HG03521 (cell line): ENCODE data around the gene CACNB2.

ENCODE experiments used
- ATAC-seq: cut with Tn5 transposase; IDR thresholded peaks from one replicate; pipeline ENCODE4 v1.9.1; 2021; ENCODE audit warnings: mild to moderate bottlenecking, moderate library complexity; ENCODE audit not compliant: unreplicated experiment

CACNB2 gene

DNA sequence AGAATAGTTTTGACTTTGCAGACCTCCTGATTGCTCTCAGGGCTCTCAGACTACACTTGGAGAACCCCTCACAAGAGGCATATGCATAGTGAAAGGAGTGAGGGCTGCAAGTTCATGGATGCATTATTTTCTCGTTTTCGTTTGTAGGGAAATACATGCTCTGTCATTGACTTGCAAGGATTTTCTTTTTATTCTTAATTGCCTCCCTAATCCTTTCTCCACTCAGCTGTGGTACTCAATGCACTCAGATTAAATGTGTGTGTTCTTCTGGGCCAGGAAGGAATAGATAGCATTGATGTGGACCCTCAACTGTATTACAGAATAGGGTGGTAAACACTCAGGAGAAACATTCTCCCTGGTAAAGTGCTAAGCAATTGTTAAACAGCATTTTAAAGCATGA lies 188.7 kb downstream of the CACNB2 start:
- no peak for ATAC-seq

DNA sequence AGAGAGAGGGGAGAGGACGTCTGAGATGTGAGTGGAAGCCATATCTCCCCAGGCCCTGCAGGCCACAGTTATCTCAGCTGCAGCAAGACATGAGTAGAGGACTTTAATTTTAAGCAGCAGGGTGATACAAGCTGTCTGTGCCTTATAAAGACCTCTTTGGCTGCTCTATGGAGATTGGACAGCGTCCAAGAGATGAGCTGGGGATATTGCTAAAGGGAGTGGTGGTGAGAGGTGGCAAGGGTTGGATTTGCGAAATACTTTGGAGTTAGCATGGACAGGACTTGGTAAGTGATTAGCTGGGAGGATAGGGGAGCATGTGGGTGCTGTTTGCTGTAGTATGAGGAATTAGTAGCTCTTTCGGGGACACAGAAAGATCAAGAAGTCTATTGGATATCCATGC lies 191.8 kb downstream of the CACNB2 start:
- ATAC-seq = no peak

DNA sequence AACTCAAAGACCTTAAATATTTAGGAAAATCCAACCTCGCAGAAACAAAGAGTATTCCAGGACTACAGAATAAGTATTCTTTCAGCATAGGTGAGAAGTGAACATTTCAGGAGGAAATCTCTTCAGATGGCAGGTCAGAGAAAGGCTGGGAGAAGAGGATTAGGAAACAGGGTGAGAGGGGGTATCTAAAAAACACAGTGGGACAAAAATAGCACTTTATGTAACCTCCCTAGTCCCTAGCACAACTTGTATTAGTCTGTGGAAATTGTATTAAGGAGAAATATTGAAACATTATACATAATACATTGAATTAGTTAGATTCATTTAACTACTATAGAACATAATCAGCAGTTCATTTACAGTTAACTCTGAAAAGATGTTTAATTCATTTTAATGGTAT lies 192.3 kb downstream of the CACNB2 start:
- ATAC-seq = no peak

DNA sequence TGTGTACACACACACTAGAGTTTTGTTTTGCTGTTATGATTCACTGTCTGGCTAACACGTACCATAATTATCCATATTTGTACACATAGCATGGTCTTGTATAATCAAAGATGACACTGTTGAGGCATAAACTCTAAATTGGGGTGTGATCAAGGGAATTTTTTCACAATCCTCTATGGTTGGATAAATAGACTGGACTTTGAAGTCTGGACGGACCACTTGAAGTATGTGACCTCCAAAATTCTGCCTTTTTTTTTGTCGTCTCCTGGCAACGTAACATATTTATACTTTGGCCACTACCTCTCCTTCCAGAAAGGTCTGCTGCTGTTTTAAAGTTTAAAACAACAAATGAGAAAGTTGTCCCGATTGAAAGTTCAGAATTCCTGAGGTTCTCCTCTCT lies 193.4 kb downstream of the CACNB2 start:
- no peak for ATAC-seq

DNA sequence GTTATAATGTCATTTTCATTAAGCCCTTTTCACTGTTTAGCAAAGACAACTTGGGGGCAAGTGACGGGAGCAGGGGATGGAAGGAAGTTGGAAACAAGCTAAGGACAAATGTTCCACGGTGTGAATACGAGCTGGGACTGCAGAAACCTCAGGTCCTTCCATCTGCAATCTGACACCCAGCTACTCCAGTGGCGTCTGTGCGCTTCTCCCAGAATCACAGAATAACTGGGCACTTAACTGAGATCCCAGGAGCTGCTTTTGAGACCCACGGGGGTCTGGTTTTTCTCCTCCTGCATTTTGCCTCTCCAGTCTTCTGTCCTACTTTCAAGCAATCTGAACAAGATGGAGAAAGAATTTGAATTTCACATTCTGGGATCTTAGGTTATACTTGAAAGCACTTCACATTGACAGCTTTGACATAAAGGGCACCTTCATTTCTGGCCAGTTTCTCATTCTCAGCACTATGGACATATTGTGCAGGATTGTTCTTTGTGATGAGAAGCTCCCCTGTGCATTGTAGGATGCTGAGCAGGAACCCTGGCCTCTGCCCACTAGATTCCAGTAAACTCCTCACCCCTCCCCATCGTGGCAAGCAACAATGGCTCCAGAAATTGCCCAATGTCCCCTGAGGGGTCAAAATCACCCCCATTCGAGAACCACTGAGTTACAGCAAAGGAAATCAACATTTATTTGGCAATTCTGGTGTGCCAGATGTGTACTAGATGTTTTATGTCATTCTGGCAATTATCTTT lies 194.1 kb downstream of the CACNB2 start:
- ATAC-seq = no peak

DNA sequence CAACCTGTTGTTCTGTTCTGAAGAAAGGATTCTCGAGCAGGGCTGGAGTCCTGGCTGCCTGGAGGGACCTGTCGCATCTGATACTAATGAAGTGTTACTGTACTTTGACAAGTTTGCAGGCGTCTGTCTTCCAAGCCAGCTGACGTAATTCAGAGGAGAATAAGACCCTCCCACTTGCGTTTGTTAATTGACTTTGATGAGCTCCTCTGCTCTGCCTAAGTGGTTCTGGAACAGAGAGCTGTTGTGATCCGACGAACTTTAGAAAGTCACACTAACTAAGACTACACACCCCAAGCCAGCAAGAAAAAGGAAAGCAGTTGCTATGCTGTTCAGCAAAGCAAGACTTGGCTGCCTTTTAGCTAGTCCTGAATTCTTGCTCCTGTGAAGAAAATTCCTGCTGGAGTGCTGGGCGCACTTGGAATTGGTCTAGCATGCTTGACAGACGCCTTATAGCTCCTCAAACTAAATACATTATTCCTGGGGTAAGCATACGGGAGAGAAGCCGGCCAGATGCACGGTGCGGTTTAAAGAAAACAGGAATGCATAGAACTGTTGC lies 200.3 kb downstream of the CACNB2 start:
- ATAC-seq = no peak

DNA sequence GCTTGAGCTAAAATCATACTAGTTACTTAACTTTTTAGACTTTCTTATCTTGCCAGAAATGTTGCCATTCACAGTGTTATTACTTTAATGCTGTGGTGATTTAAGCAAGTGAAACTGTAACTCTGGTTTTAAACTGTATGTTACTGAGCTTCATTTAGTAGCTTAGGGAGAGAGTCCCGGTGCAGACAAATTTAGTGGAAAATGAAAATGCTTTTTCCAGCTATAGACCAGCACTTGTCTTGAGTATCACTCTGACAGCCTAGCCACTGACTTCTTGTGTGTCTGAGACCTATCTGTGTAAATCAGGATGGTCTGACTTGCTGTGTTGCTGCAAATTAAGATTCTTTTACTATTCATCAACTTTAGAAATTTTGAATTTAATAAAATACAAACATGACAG lies 200.8 kb downstream of the CACNB2 start:
- ATAC-seq = no peak

DNA sequence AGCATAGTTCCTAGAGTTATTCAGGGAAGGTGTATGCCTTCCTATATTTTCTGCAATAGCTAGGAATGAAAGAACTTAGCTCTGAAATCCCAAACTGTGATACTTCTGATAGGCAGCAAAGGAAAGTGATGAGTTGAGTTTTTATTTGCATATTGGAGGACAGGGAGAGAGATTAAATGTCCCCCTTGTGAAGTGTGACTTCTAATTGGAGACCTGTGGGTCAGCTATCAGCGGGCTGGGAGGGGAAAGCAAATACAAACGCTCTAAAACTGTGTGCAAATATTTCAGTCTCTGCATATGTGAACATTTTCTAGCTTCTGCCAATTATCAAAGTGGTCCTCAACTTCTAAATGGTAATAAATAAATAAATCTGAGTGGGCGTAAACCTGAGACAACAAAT lies 203.3 kb downstream of the CACNB2 start:
- ATAC-seq = no peak

DNA sequence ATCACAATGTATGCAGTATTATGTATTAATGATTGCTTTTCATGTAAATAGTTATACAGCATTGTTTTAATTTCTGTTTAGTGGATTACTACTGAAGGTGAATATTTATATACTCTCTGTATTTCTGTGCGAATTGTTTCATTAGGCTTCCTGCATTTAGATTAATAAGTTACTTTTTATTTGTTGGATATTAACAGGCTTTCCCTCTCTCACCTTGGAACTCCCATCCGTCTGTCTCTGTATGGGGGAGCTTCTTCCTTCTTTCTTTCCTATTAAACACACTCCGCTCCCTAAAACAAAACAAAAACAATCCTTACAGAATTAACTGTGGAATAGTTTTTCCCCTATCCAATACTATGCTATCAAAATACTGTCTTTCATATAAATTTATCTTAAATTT lies 205.1 kb downstream of the CACNB2 start:
- no peak for ATAC-seq

DNA sequence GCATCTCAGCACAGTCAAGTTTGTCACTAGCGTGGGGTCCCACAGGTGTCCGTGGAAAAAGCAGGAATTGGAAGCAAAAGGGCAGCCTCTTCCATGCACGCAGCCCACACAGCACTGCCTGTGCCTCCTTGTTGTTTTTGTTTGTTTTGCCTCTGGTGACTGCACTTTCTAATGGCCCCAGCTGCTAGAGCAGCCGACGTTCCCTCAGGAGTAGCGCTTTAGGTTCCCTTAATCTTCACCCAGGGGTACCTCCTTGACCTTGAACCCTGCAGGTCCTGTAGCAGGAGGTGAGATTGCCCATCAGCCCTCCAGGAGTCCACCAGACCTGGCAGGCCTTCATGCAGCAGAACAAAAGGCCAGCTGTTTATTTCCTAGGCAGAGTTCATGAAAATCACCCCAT lies 210.1 kb downstream of the CACNB2 start:
- ATAC-seq = no peak

DNA sequence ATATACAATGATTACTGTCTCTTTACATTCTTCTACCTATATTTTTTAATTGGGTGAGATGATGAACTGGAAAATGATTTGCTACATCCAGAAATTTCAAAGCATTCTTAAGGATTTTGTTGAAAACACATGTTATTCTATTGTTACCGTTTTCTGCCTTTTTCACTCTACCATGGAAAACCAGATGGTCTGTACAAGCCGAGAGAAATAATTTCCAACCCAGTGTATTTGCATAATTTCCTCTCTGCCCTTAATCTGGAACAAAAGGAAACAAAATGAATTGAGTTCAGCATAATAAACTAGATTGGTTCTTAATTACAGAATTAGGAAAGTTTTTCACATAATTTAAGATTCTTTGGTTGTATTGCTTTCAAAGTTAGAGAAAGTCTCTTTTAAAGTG lies 211.2 kb downstream of the CACNB2 start:
- ATAC-seq = no peak

DNA sequence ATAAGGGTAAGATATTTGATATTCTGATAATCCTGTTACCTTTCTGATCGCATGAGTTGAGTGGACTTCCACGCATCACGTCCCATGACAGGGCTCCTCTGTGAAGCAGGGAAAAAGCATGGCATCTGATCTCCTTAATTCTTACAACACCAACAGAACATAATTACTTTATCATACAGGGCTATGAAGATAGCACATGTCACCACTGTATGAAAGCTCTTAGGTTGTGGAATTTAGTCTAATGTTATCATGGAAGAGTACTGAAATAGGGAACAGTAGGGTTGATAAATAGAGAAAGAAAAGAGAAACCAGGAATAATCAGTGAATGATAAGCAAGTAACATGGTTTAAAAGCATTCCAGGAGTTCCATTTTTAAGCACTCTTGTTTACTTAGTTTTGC lies 212.0 kb downstream of the CACNB2 start:
- ATAC-seq = no peak

DNA sequence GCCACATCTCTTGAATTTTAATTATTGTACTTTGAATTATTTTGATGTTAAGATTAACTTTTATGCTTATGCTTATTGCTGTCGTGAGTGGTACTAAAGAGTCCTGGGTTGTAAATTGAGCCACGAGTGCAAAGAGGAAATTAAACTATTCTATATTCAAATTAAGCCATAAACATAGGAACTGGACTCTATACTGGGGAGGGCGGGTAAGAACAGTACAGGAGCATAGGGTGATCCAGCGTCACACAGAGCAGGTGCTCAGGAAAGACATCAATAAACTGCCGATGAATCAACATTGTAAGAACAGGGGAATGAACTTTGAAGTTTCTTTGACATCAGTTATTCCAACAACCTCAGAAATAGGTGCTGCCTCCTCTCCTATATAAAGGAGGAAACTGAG lies 219.6 kb downstream of the CACNB2 start:
- ATAC-seq = no peak

DNA sequence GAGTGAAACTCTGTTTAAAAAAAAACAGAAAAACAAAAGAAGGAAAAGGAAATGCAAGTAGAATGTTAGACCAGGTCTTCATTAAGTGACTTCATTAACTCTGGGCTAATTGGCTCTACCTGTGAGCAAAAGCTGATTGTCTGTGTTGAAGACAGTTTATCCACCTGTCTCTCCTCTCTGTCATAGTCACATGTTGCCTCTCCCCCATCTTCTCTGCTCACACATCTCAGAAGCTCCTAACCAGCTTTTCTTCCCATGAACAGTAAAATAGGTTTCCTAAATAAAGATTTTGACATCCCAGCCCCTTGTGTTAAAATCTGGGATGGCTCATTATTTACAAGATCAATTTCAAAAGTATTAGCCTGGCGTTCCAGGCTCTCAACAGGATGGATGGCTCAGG lies 222.7 kb downstream of the CACNB2 start:
- ATAC-seq = no peak

DNA sequence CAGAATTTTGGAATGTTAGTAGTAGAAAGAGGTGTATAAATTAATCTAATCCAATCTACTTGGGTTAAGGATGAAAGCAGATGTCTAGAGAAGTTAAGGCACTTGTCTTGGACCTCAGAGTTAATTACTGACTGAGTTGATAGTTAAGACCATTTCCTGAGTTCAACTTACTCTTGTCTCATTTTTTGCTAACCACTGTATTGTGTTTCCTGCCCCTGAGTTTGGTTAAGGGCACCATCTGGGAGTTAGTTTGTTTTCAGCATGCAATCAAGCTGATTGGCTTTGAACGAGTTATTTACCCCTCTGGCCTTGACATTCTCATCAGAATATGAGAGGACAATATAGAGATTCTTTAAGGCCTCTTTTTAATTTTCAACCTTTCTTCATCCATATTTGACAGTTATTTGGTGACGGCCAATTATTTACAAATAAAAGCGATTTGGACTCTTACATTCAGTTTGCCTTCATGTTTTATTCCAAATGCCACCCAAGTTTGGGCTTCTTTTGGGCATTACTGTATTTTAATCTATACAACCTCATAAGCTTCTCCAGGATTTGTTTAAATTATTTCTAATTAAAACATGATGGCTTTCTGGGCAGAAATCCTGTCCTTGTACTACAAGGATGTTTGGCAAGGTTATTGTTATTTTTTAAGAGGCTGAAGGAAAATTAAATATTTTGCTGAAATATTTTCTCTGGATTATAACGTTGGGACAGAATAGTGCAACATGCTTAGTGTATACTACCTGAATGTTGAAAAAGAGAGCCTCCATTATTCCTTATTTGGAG lies 225.0 kb downstream of the CACNB2 start:
- ATAC-seq = no peak

DNA sequence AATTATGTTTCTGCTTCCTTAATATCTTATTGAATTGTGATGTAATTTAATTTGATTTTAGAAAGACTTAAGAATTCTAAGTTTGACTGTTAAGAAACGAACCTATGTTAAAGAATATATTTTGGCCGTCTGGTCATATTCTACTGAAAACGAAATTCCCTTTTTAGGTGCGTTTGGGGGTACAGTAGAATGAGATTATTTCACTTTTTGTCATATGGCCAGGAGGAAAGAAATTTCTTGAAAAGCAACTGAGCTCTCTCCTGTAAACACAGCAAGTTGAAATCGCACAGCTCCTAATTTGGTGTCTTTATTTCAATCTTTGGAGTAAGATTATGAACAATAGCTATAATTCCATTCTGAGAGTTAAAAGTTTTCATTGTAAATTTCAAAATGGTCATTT lies 227.6 kb downstream of the CACNB2 start:
- no peak for ATAC-seq

DNA sequence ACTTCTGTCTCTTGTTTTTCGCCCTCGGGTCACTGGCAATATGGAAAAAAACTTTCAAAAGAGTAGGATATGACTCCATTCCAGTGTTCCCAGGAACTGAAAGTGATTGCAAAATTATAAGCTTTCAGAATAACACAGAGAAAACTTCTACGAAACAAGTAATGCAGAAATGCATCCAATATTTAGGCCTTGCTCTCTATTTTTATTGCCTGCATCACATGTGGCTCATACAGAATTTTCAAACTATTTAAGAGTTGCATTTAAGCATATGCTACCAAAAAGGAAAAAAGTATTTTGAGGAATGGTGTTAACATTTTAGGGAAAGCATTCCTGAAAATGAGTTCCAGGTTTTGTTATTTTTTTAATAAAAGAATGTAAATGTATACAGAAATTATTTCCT lies 228.0 kb downstream of the CACNB2 start:
- ATAC-seq = no peak

DNA sequence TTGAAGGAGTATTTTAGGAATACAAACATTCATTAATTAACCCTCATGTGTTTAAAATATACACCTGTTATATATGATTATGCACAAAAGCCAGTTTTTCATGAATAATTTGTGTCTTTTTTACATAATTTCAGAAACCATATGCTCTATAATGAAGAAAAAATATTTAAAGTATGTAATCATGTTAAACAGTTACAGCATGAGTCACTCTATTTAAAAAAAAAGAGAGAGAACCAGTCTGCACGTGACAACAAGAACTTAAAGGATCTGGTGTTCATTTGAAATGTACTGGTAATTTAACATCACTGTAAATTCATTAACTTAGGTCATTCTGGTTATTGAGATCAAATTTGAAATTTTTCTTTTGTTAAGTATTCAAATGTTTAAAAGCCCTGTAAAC lies 228.5 kb downstream of the CACNB2 start:
- ATAC-seq = no peak

DNA sequence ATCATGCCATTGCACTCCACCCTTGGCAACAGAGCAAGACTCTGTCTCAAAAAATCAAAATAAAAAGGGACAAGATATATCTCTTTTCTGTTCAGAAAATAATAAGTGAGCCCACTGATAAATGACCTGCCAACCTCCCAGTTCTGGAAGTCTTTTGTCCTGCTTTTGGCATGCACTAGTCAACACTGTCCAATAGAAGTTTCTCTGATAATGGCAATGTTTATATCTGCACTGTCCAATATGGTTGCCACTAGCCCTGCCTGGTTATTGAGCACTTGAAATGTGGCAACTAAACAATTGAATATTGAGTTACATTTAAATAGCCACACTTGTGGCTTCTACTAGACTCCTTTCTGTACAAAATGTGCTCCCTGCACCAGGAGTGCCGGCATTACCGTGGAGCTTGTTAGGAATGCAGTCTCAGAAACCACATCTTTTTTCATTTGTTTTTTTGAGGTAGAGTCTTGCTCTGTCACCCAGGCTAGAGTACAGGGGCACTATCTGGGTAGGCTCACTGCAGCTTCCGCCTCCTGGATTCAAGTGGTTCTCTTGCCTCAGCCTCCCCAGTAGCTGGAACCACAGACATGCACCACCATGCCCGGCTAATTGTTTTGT lies 229.7 kb downstream of the CACNB2 start:
- ATAC-seq = no peak

DNA sequence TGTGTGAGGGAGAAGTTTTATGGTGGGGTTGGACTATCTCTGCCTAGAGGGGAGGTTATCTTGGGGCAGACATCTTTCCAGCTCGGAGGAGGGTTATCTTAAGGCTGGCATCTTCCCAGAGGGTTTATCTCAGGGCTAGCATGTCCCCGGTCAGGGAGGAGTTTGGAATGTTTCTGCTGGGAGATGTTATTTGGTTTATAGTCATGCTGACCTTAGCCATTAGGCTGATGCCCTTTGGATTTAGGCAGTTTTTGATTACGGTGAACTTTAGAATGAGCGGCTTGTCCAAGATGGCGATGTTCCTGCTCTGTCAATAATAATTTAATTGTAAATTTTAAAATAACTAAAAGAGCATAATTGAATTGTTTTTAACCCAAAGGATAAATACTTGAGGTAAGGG lies 236.4 kb downstream of the CACNB2 start:
- no peak for ATAC-seq

DNA sequence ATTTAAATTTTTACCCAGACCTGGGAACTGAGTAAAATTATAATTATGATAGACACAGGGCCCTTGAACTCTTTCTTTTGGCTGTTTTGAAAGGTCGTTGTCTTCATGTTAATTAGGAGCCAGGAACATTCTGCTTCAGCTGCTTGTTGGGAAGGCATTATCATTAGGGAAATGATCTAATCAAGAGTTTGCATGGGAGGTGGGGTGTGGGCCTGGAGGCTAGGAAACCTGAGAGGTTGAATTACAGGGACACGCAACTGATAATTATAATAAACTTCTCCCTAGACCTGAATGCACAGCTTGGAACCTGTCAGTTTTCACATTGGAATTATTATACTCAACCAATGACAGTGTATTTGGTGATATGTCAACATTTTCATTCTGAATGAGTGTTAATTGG lies 237.7 kb downstream of the CACNB2 start:
- ATAC-seq = no peak

DNA sequence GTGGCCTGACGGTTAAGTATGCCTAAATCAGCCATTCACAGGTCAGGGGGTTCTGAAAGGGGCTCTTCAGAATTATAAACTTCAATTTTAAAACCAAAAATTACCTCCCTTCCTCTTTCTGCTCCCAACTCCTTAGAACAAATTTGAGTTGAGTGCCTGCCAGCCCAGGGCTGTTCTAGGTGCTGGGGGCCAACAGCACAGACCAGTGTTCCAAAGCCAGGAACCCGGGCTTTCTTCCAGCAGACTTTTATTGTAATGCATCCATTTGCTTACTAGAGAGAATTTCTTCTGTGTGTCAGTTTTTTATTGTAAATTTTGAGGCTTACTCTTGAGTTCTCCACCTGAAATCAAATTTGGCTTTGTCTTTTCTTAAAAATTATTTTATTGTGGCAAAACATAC lies 238.5 kb downstream of the CACNB2 start:
- no peak for ATAC-seq
